Kidney epithelial cell (primary cell): ENCODE results near the gene PLXNA2. TPM values are rescaled to one million over a fixed set of nuclear protein-coding genes. Genes with fewer than 3 reads are reported as not detected.
A peak's percentile ranks its signal among the peaks of the same experiment; 100 is the strongest.

Experiments
- DNase-seq: peaks from one replicate; pipeline ENCODE4 v3.0.0-alpha.2; 2010; ENCODE audit warnings: low read depth
- H3K27me3 ChIP-seq: 2 replicates; pipeline ENCODE4 v1.6.0; 2011; ENCODE audit warnings: low read length; ENCODE audit not compliant: control insufficient read depth, insufficient read depth
- H3K36me3 ChIP-seq: 2 replicates; pipeline ENCODE4 v1.5.1; 2011; ENCODE audit warnings: low read length; ENCODE audit not compliant: control insufficient read depth, insufficient read depth
- H3K4me3 ChIP-seq: 2 replicates; pipeline ENCODE4 v1.5.1; 2011; ENCODE audit warnings: low read depth, mild to moderate bottlenecking, control low read depth, low read length
- CTCF ChIP-seq: IDR thresholded peaks from 2 replicates; pipeline ENCODE4 v1.5.1; 2011; ENCODE audit warnings: mild to moderate bottlenecking, moderate library complexity, low read length, control low read depth, inconsistent platforms; ENCODE audit not compliant: insufficient read depth, poor library complexity, severe bottlenecking
- total RNA-seq: library from RNA; depleted of rRNA; stranded (reverse); fragments of >200 nt; gene quantifications from 2 replicates; pipeline ENCODE4 v1.2.3, GENCODE V29; 2015

The PLXNA2 gene
- total RNA-seq, 1 donor from 2014 or later: 6.9 TPM

GRCh38 chr1:208045463-208046260 lies 198.5 kb downstream of the PLXNA2 start:
- Histone ChIP-seq H3K27me3 (no peaks in the 10 kb centered on the region), H3K36me3 (no peaks in the 10 kb centered on the region), H3K4me3 (no peak overlapping the region)
- TF ChIP-seq CTCF: peak; percentile 8
- DNase-seq: no peak

- Histone ChIP-seq H3K36me3 (no peaks in the 10 kb centered on the region), H3K4me3 (no peak overlapping the region), H3K27me3 (no peaks in the 10 kb centered on the region)
- no peak for TF ChIP-seq CTCF
- no peak for DNase-seq
Measured at GRCh38 chr1:208044589-208045462, 199.4 kb downstream of the PLXNA2 start.

- no peak for DNase-seq
- Histone ChIP-seq H3K4me3 (no peak overlapping the region), H3K36me3 (no peaks in the 10 kb centered on the region), H3K27me3 (no peaks in the 10 kb centered on the region)
- TF ChIP-seq CTCF: no peak
Measured at GRCh38 chr1:208043691-208044181, 200.4 kb downstream of the PLXNA2 start.

- no peaks in the 10 kb centered on the region for H3K27me3 ChIP-seq
- no peaks in the 10 kb centered on the region for H3K36me3 ChIP-seq
- TF ChIP-seq CTCF: no peak
- no peak for DNase-seq
- H3K4me3 ChIP-seq: no peak overlapping the region
Measured at GRCh38 chr1:208042868-208043267, 201.3 kb downstream of the PLXNA2 start.

DNA sequence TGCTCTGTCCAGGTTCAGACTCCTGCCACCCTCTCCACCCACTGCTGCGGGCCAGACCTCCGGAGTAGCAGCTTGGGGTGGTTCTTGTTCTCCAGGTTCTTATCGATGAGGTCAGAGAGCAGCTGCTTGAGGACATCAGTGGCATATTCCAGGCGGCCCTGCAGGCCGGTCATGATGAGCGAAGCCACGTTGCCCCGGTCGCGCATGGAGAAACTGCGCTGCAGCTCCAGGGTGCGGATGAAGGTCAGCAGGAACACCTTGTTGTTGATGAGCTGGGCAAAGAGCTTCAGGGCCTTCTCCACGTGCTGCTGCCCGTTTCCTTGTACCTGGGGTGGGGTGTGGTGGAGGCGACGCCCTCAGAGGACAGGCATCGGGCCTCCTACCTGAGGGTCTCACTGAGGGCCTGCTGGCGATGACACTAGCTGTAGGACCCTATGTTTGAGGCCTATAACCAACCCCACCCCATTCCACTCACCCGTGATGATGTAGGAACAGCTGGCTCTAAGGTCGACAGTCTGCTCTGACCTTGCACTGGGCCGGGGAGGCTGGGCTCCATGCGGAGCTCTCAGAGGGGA lies 202.1 kb downstream of the PLXNA2 start:
- no peak for TF ChIP-seq CTCF
- Histone ChIP-seq H3K36me3 (no peaks in the 10 kb centered on the region), H3K27me3 (no peaks in the 10 kb centered on the region), H3K4me3 (no peak overlapping the region)
- DNase-seq: no peak
